GM18909 (cell line): ENCODE measurements around the gene GTPBP1.

Source experiments
- ATAC-seq: cut with Tn5 transposase; IDR thresholded peaks from one replicate; pipeline ENCODE4 v1.9.1; 2021; ENCODE audit warnings: mild to moderate bottlenecking; ENCODE audit not compliant: unreplicated experiment, poor library complexity

GTPBP1 gene

GRCh38 chr22:38738475-38739070 is 32.8 kb downstream of the GTPBP1 start:
- ATAC-seq = no peak

GRCh38 chr22:38739300-38740055 is 33.7 kb downstream of the GTPBP1 start:
- ATAC-seq = no peak

DNA sequence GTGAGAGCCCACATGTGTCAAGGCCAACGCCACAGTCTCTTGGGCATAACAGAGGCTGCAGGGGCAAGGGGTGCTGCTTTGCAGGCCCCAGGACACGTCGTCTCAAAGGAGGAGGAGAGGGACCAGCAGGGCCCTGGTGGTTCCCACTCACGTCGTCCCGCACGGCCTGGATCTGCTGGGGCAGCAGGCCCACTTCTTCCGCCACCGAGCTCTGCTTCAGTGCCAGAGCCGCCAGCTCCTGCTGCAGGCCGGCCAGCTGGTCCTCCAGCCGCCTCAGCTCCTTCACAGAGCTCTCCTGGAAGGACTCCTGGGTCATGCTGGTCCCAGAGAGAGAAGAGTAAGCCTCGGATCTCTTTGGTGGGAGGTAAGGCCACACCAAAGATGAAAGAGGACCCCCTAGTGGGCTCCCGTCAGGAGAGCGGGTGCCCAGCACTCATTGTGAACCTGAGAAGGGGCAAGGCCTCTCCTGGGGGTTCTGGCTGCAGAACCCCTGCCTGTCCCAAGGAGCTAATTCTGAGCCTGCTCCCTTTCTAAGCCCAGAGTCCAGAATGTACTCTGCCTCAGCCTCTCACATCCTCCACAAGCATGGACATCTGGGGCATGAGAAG is 34.5 kb downstream of the GTPBP1 start:
- ATAC-seq = no peak

DNA sequence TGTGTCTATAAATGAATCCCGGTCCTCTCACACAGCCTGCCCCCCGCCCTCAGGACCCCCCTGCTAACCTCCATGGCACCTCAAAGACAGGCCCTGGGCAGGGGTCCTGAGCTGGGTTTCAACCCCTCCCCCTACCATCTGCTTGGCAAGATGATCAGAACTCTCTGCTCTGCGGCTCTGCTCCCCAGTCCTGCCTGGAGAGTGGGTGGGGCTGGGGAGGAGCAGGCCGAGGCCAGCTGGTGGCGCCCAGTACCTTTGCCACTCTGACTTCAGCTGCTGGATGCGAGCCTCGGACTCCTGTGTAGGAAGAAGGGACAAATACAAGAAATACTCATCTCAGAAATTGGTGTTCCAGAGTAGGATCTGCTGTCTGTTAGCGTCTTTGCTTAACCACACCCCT is 35.0 kb downstream of the GTPBP1 start:
- ATAC-seq = no peak

GRCh38 chr22:38741166-38741565 is 35.4 kb downstream of the GTPBP1 start:
- ATAC-seq = no peak

DNA sequence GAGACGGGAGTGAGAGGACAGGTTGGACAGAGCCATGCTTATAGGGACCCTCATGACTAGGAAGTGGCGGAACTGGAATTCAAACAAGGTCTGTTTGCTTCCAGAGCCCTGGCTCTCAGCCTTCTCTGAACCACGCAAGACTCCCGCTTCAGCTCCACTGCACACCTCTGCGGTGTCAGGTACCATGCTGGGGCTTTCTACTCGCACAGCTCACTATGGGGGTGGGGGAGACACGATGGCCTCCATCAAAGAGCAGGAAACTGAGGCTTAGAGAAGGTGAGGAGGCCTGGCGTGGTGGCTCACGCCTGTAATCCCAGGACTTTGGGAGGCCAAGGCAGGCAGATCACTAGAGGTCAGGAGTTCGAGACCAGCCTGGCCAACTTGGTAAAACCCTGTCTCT is 35.8 kb downstream of the GTPBP1 start:
- ATAC-seq = no peak

- ATAC-seq = no peak
Measured at GRCh38 chr22:38742176-38742942, 36.6 kb downstream of the GTPBP1 start.

GRCh38 chr22:38744981-38745380 is 39.2 kb downstream of the GTPBP1 start:
- no peak for ATAC-seq

DNA sequence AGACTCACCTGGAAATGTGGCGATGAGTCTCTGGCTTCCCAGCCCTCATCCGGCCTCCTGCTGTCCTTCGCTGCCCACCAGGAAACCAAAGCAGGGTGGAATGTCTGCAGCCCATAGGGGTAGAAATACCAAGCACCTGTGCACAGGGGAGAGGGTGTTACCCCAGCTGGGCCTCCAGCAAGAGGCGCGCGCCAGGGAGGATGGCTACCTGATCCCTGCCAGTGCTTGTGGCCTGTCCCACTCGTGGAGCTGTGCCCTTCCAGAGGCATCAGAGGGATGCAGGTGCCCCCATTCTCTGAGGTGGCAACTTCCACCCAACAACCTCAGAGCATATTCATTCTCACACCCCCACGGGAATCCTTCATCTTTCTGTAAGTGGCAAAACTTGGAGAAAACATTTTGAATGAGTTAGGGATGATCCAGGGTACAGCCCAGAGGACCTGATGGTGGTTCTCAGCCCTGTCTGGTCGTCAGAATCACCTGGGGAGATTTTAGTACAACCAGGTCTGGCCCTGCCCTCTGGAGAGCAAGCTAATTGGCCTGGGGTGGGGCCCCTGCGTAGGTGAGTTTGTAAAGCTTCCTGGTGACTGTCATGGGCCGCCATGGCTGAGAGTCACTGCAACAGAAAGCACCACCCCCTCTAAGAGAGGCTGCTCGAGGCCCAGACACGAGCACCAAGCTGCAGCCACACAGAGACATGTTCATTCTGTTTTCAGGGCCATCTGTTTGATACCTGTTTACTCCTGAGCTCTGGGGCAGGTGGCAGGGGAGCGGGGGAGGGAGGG is 40.1 kb downstream of the GTPBP1 start:
- ATAC-seq = no peak

DNA sequence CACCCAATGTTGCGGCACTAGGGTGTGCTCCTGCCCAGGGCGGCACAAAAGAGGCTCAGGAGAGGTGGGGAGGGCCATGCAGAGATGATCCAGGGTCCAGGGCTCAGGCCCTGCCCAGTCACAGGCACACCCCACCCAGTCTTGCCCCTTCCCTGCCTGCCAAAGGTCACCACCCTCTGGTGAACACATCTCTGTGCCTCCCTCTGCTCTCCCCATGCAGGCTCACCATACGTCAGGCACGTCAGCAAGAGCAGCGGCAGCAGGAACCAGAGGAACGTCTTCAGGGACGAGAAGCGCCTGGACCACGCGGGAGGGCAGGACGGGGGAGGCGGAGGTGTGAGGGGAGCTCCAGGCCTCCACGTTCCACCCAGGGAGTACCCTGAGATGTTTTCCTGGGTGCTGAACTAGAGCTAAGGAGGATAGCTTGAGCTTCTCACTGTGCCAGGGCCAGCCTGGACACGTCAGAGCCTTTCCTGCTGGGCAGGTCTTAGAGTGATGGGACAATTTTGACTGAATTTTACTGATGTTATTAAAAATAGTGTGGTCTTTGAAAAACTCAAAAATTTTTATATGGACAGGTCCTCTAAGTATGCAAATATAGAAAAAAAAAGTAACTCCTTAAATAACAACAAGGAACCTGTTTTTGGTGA is 42.9 kb downstream of the GTPBP1 start:
- no peak for ATAC-seq

- ATAC-seq = no peak
Measured at GRCh38 chr22:38750104-38750503, 44.4 kb downstream of the GTPBP1 start.

DNA sequence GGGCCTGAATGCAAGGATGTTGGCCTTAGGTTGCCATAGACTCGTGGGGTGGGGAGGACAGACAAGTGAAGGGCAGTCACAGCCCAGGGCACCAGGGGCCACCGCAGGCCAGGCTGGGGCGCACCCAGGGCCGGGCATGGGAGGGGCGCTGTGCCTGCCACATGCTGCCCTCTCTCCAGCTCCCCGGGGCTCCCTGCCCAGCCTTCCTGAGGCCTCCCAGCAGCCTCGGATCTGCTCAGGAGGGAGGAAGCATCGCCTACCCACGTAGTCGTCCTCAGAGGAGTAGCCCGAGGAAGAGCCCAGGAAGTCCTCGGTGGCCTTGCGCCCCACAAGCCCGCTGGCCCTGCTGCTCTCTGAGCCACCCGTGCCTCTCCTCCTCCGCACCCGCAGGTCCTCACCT is 44.9 kb downstream of the GTPBP1 start:
- no peak for ATAC-seq

DNA sequence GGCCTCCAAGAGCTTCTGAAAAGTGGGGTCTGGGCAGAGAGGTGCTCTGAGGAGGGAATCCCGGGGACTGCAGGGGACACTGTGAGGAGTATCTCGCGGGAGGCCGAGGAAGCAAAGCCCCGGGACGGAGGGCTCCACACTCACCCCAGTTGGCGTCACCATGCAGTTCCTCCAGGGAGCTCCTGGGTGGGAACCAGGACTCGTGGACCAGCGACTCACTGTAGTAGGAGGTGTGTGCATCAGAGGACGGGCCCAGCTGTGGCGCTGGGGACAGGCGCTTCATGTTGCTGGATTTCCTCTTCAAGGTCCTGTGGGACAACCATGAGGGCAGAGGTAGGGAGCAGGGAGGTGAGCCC is 45.3 kb downstream of the GTPBP1 start:
- no peak for ATAC-seq

- peak; percentile 46 for ATAC-seq
Measured at GRCh38 chr22:38751422-38752346, 45.9 kb downstream of the GTPBP1 start.

DNA sequence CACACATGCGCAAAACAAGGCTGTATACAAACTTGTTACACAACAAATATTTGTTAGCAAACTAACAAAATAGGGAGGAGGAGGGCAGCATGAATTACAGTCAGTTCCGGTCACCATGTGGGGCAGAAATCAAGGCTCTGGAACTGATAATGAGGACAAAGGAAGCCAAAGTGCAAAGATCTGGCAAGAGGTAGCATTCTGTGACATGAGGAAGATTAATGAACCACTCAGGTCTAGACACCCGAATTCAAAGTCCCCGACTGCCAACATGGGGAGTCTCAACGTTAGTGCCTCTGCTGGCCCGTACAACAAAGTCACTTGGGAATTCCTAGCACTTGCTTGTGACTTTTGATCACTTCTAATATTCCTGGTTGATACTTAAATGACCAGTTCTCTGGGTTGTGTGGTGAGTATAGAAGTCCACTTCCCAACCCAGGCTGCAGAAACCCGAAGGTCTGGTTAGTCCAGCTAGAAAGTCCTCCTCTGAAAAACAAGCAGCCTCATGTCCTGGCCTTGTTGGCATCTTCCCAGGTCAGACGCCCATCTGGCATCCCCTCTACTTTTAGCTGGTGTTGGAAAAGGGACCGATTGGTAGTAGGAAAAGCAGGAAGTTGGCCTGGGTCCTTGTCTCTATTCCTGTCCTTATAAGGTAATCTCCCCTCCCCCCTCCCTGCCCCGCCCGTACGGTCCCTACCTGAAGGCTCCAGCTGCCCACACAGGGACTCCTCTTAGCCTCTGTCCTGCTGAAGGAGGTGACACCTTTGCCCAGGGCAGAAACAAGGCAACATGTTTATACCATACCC is 48.4 kb downstream of the GTPBP1 start:
- no peak for ATAC-seq

GRCh38 chr22:38754751-38755154 is 49.0 kb downstream of the GTPBP1 start:
- no peak for ATAC-seq

DNA sequence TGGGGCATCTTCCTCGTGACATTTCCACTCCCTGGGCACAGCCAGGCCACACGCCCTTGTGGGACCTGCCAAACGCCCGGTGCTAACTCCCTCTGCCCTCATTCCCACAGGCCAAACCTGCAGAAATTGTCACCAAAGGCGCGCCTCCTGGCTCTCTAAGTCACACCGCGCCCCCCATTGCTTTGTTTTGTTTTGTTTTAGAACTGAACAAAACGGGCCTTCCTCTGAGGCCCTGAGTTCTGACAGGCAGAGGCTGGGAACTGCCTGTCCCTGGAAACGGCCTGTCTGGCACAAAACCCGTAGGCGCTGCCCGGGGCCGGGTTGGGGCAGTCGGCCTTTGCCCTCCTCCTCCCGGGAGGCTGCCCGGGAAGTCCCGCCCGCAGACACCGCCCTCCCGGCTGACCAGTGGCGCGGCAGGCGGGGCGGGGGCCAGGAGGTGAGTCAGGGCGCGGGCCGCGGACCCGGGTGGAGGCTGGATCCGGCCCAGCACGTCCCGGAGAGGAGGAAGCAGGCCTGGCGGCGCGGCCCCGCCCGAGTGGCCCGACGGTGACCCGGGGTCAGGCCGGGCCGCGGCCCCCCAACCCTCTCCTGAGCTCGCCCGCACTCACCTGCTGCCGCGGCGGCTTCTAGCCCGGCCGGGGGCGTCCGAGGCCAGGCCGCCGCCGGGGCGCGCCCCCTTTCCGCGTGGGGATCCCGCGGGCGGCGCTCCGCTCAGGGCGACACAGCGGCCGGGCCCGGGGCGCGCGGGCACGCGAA is 49.6 kb downstream of the GTPBP1 start:
- peak; percentile 36 for ATAC-seq
